Ishikawa (cell line): ENCODE measurements around the gene OSBPL10.

Source experiments
- CEBPB ChIP-seq: IDR thresholded peaks from 2 replicates; pipeline ENCODE4 v1.6.1; 2012
- CREB1 ChIP-seq: IDR thresholded peaks from 2 replicates; pipeline ENCODE4 v1.6.1; 2012; ENCODE audit warnings: low read depth
- EP300 ChIP-seq: IDR thresholded peaks from 2 replicates; pipeline ENCODE4 v1.6.1; 2012; ENCODE audit warnings: borderline replicate concordance
- FOXM1 ChIP-seq: IDR thresholded peaks from 2 replicates; pipeline ENCODE4 v1.6.1; 2012; ENCODE audit warnings: low read depth, borderline replicate concordance
- NFIC ChIP-seq: IDR thresholded peaks from 2 replicates; pipeline ENCODE4 v1.6.1; 2012
- RAD21 ChIP-seq: IDR thresholded peaks from 2 replicates; pipeline ENCODE4 v1.6.1; 2012; ENCODE audit warnings: low read depth
- TAF1 ChIP-seq: IDR thresholded peaks from 2 replicates; pipeline ENCODE4 v1.6.1; 2012; ENCODE audit warnings: low read depth, mild to moderate bottlenecking
- TEAD4 ChIP-seq: IDR thresholded peaks from 2 replicates; pipeline ENCODE4 v1.6.1; 2012
- YY1 ChIP-seq: IDR thresholded peaks from 2 replicates; pipeline ENCODE4 v1.6.1; 2012; ENCODE audit warnings: low read depth
- ZBTB7A ChIP-seq: IDR thresholded peaks from 2 replicates; pipeline ENCODE4 v1.6.1; 2012; ENCODE audit warnings: low read depth
- TF ChIP-seq, protein P1 (sequence below): IDR thresholded peaks from 2 replicates; pipeline ENCODE4 v1.6.1; 2012; ENCODE audit warnings: low read depth, mild to moderate bottlenecking
- TF ChIP-seq, protein P2 (sequence below): IDR thresholded peaks from 2 replicates; pipeline ENCODE4 v1.6.1; 2012

- TF ChIP-seq RAD21, result no peak
- TF ChIP-seq CEBPB, result no peak
- TF ChIP-seq TAF1, result no peak
- no peak for TF ChIP-seq CREB1
- TF ChIP-seq, protein P1, sequence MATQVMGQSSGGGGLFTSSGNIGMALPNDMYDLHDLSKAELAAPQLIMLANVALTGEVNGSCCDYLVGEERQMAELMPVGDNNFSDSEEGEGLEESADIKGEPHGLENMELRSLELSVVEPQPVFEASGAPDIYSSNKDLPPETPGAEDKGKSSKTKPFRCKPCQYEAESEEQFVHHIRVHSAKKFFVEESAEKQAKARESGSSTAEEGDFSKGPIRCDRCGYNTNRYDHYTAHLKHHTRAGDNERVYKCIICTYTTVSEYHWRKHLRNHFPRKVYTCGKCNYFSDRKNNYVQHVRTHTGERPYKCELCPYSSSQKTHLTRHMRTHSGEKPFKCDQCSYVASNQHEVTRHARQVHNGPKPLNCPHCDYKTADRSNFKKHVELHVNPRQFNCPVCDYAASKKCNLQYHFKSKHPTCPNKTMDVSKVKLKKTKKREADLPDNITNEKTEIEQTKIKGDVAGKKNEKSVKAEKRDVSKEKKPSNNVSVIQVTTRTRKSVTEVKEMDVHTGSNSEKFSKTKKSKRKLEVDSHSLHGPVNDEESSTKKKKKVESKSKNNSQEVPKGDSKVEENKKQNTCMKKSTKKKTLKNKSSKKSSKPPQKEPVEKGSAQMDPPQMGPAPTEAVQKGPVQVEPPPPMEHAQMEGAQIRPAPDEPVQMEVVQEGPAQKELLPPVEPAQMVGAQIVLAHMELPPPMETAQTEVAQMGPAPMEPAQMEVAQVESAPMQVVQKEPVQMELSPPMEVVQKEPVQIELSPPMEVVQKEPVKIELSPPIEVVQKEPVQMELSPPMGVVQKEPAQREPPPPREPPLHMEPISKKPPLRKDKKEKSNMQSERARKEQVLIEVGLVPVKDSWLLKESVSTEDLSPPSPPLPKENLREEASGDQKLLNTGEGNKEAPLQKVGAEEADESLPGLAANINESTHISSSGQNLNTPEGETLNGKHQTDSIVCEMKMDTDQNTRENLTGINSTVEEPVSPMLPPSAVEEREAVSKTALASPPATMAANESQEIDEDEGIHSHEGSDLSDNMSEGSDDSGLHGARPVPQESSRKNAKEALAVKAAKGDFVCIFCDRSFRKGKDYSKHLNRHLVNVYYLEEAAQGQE, result no peak
- TF ChIP-seq FOXM1, result no peak
- TF ChIP-seq NFIC, result no peak
- TF ChIP-seq TEAD4, result no peak
- no peak for TF ChIP-seq EP300
- TF ChIP-seq, protein P2, sequence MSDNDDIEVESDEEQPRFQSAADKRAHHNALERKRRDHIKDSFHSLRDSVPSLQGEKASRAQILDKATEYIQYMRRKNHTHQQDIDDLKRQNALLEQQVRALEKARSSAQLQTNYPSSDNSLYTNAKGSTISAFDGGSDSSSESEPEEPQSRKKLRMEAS, result no peak
- TF ChIP-seq ZBTB7A, result no peak
- TF ChIP-seq YY1, result no peak
These were observed 41.9 kb upstream of the OSBPL10 start for GRCh38 chr3:32022947-32023346.
